ENCODE measurements around the gene JUN.

- TF ChIP-seq EZH2phosphoT487 (IDR thresholded peaks at IDR 0.05) (no peak), EZH2 (IDR thresholded peaks at IDR 0.05) (no peak), CTCF (IDR thresholded peaks at IDR 0.05) (no peak)
These were observed 34.2 kb downstream of the JUN start for GRCh38 chr1:58749646-58750045.

Data from neural progenitor cell (in vitro differentiated cells).